HG03066 (cell line): ENCODE measurements around the gene BCL2L13.
"Not testable (repeated sequence)": the region's sequence is repeated elsewhere in the genome, so short reads cannot be mapped to it uniquely, and the experiment has no call there.

ENCODE experiments used
- ATAC-seq: cut with Tn5 transposase; IDR thresholded peaks from one replicate; pipeline ENCODE4 v1.9.1; 2021; ENCODE audit warnings: low read depth; ENCODE audit not compliant: unreplicated experiment

The BCL2L13 gene

DNA sequence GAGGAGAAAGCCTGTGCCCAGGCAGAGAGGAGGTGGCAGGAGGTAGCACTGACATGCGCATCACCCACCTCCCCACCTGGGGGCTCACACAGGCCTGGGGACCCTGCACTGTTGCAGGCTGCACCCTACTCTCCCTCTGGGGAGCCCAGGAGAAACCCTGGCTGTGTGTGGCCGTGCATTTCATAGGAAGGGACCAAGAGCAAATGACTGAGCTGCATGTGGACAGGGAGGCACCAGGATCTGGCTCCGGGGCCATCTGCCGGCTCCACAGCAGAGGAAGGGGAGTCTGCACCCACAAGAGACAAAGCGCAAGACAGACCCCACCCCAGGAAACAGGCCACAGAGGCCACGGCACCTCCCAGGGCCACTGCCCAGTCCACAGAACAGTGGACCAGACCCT, 113.0 kb downstream of the BCL2L13 start:
- no peak for ATAC-seq

DNA sequence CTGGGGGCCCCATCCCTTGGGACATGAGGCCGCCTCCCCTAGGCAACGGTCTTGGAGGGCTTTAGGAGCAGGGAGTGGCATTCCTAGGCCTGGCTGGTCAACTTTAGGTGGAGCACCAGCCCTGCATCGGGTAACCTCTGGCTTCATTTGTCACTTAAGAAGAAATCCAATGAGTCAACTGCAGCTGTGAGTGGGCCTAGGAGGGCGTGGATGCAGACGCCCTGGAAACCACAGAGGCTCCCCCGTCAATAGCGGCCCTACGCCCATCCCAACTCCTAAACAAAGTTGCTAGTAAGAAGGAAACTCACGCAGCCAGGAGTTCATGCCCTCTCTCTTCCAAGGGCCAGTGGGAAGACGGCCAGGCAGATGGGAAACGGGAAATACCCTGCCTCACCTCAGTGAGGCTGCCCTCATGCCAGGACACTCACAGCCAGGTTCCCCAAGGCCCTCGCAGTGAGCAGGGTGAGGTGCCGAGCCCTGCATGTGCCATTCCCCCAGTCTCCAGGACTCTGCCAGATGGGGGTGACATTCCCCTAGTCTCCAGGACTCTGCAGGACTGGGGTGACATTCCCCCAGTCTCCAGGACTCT, 114.9 kb downstream of the BCL2L13 start:
- no peak for ATAC-seq

DNA sequence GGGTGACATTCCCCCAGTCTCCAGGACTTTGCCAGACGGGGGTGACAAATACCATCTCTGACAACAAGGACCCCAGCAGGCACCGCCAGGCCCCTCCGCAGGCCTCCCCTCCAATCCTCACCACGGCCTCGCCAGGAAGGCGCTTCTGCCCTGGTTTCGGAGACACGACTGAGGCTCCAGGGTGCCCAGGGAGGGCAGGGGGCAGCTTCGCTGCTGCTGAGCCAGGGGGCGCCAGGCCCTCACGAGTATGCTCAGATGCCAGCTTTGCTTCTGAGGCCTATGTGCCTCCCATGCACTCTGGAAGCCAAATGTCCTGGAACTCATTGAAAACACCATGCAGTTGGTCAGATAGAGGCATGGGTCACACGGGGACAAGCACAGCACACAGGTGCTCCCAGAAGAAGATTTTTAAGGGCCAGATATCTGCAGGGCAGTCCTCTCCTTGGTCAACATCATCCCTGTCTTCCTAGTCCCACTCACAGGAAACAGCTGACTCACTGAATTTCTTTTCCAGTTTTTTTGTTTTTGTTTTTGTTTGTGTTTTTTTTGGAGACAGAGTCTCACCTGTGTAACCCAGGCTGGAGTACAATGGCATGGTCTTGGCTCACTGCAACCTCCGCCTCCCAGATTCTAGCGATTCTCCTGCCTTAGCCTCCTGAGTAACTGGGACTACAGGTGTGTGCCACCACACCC, 115.8 kb downstream of the BCL2L13 start:
- ATAC-seq: no peak

DNA sequence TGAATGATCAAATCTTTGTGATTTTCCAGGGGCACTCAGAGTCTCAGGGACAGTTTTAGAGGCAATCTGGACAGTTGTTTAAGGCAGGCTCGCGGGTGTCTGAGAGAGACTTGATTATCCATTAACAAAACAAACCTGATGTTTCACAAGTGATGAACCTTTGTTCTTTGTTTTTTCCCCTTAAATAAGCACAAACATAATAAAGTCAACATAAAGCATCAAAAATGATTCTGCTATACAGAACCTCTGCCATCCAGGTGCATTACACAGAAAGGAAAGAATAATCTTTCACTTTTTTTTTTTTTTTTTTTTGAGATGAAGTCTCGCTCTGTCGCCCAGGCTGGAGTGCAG, 122.6 kb downstream of the BCL2L13 start:
- ATAC-seq: no peak

DNA sequence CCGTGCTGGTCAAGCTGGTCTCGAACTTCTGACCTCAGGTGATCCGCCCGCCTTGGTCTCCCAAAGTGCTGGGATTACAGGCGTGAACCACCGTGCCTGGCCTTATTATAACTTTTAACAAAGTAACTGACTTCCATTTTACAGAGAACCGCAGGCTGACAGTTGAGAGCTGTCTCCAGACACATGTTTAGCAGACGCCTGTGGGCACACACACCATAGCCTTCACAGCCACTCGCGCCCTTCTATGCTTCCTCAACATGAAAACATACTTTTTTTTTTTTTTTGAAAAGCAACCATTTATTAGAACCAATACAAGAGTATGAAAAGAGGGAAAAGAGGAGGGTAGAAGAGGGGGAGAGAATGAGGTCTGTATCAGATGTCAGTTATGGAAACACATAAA, 124.9 kb downstream of the BCL2L13 start:
- ATAC-seq: not testable (repeated sequence)

DNA sequence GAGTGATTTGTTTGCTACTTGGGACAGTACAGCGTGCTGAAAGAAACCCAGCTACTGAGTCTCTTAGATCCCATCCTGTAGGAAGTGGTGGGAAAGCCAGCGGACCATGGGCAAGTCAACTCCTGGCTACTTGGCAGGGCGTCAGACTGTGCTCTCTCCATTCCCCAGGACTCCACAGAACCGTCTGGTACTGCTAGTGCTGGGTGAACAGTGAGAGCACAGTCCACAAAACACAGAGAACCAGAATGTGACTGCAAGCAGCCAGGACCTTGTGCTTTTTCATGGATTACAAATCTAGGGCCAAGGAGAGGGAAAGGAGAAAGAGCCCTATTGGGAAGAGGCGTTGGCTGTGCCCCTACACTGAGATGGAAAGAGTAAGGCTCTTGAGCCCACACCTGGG, 125.5 kb downstream of the BCL2L13 start:
- no peak for ATAC-seq

DNA sequence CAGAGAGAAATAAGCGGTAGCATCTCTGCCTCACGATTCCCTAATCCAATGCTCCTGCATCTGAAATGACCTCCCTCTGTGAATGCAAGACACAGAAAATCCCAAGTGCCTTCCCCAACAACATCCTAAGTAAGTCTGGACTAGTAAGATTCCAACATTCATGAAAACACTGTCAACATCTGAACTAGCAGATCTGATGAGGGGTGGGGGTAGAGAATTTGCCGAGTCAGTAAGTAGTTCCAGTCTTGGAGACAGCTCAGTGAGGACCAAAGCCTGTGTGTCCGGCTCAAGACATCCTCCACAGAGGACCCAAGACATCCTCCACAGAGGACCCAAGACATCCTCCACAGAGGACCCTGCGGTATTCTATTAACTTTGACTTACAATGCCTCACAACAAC, 126.3 kb downstream of the BCL2L13 start:
- not testable (repeated sequence) for ATAC-seq

DNA sequence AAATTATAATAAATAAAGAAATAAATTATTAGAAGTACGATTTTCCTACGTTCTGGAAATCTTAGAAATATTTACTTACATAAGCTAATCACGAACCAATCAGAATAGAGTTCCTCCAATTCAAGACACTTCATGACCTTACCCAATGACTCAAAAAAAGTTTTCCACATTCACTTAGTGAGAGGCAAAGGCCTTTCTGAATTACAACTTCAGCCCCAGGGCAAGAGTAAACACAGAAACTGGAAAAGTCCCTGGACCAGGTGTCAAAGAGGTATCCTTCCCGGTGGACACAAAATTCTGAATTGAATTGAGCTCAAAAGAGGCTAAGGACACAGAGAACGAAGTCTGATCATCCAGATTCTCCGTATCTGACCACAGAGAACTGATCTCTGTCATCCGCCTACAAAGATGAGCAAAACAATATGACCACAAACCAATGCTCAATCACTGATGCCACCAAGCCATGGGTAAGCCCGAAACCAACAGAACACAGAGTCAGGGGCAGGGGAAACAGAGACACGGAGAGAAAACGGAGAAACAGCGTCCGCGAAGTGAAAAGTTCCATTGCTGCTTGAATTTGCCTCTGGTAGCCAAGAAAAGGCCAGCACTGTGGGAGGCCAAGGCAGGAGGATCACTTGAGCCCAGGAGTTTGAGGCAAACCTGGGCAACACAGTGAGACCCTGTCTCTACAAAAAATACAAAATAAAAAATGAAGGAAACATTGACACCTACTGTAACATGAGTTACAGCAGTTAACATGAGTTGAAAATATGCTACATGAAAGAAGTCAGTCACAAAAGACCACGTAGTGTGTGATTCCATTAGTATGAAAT, 128.9 kb downstream of the BCL2L13 start:
- ATAC-seq: peak; percentile 61

DNA sequence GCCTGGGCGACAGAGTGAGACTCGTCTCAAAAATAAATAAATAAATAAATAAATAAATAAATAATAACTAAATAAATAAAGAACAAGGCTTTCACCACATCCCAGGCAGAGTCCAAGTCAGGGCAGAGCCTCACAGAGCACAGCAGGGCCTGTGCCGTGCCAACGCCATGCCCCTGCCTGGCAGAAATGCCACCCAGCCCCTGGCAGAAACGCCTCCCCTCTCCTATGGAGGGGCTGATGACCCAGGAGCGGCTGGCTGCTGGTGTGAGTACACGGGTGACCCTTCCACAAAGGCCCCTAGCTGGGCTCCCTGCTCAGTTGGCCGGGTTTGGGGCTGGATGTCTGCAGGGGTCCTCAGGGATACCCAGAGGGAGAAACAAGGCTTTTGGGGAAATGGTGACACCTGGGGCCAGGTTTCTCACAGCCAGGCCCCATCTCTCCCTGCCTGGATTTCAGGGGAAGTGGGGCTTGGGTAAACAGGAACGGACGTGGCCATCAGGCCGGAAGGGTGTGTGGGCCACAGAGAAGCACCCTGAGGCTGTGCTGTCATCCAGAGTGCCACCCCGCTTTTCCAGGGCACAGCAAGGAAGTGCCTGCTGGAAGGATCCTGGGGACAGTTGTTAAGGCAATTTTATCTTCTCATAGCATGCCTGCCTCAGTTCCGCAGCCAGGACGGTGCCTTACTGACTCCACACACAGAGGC, 130.6 kb downstream of the BCL2L13 start:
- no peak for ATAC-seq

DNA sequence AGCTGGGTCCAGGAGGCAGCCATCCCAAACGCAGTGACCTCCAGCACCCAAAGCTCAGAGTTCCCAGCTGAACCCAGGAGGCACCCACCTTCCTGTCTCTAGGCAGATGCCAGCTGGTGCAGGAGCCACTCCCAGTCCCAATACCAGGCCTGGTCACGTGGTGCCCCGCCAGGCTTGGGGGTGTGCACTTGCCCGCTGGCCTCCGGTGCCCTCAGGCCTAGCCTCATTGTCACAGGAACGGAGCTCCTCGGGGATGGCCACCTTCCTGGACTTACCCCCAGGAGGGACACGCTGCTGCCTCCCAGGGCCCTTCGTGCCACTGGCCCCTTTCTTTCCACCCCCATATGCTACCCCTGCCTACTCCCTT, 131.1 kb downstream of the BCL2L13 start:
- ATAC-seq: no peak

DNA sequence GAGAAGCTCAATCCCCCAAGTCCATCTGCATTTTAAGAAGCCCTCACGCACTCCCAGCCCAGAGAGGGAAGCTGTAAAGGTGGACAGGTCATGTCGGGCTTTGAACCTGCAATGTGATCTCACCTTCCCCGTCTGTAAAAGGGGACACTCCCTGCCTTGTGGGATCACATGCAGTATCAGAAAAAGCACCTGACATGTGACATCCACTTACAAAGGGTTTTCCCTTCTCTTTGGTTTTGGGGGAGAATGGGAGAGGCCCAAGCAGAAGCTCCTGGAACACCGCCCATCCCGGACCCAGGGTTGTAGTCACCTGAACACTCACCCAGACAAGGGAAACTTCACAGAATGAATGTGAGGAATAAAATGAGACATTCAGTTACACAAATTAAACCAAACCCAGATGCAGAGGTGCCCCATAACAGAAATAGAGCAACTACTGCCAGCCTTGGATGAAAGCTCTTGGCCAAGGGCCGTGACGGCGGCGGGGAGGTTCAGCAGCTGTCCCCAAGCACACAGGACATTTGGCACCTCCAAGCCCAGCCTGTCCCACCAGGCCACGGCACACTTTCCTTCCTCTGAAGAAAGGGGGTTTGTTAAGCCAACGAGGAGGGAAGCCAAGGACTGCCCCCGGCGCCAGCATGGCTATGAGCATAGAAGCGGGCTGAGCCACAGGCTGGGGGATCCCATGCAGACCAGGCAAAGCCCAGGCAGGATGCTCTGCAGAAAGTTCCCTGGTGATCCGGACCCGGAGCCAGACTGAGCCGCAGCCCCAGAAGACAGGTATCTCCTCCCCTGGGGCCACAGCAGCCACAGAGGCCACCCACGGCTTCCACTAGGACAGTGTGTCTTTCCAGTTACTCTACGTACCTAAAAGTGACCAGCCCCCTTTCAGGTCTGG, 131.9 kb downstream of the BCL2L13 start:
- ATAC-seq: no peak

DNA sequence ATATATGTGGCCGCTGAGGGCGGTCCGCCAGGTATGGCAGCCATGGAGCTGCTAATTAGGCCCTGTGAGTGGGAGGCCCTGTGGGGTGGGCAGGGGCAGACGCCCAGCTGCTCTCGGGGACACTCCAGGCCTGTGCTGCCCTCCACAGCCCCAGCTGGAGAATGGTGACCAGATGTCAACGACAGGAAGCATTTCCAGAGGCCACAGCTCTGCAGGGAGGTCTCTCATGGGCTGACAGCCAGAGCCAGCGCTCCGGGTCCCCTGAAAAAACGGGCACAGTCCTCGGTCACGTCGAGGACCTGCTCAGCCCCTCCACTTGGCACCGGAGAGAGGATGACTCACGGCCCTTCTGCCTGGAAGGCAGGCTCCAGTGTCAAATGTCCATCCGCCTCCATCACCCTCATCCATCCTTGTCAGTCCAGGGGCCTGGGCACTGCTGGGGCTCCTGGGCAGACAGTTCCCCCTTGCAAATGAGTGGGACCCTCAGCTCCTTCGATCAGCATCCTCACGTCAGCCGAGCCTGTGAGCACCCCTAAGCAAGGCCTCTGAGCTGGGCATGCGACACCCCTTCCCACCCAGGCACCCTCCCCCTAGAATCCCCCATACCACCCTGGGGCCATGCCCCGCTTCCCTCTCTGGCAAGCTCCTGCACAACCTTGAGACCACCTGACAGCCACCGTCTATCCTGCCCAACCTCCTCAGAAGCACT, 133.8 kb downstream of the BCL2L13 start:
- no peak for ATAC-seq

DNA sequence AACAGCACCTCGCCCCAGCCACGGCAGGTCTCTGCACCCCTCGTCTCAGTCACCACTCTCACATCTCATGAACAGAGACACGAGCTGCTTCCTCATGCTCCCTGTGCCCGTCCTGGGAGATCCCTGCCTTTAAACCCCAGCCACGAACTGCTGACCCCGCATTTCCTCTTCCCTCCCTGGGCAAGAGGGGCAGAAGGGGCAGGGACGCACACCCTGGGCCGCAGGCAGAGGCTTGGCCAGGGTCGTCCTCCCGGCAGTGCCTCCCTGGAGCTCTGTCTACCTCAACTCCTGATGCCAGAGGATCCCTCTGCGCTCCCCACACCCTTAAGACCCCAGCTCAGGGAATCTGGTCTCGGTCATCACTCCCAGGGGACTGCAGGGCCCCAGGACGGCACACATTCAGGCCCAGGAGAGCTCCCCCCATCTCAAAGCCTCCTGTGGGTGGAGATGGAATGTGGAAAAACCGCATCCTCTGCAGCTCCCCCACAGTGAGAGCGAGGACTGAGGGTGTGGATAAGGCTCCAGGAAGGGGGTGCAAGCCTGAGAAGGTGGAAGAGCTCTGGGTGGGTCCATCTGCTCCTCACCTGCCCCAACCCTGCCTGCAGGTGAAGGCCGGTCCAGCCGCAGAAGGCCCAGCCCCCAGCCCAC, 134.5 kb downstream of the BCL2L13 start:
- no peak for ATAC-seq

DNA sequence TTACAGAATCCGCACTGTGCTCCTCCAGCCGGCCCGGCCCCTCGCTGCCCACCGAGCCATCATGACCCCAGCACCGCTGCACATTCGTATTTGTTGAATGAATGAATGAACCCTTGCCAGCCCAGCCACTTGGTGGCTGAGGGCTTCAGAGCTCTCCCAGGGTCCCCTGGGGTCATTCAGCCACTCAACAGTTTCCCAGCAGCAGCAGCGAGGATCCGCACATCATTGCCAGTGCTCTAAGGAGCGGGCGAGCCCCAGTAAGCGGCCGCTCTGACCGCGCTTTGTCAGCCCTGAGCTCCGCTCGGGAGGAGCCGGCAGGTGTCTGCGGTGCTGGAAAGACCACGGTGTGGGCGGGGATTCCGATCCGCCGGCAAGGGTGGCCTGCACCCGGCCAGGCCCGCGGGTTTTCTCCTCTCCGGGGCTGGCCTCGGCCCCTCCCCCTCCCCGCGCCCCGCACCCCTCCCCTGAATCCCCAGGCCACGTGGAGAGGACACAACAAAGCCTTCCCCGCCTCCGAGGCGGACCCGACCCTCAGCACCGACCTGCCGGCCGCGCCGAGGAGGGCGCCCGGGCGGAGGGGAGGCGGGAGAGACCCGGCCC, 135.1 kb downstream of the BCL2L13 start:
- no peak for ATAC-seq

DNA sequence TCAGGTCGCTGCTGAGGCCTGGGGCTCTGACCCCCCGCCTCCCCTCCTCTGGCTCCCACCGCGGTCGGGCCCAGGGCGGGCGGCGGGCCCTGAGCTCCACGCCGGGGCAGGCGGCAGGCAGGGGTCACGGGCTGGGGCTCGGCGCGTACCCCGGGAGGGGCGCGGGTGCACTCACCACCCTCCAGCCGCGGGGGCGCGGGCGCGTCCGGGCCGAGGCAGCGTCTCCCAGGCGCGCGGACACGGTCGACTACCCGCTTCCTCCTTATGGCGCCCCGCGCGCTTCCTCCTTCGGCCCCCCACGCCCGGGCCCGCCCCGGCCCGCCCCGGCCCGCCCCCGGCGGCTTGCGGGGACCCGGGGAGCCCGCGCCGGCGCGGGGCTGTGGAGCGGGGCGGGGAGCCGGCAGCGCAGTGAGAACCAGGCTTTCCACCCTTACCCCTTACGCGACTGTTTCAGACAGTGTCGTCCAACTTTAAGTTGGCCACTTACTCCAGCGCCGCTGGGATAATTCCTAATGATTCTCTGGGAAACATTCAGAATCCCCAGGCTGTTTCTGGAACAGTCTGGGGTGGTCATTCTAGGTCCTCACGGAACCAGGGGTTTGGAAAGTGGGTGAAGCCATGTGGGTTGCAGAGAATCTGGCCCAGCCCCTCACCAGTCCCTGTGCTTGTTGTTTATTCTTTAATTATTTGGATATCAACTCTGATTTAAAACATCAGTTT, 135.8 kb downstream of the BCL2L13 start, which contains the start of gene BID:
Gene BID (minus strand): TSS at position 264 of the 720 bp plus-strand sequence. CDS start 24,353 bp downstream, outside the sequence.
- no peak for ATAC-seq

DNA sequence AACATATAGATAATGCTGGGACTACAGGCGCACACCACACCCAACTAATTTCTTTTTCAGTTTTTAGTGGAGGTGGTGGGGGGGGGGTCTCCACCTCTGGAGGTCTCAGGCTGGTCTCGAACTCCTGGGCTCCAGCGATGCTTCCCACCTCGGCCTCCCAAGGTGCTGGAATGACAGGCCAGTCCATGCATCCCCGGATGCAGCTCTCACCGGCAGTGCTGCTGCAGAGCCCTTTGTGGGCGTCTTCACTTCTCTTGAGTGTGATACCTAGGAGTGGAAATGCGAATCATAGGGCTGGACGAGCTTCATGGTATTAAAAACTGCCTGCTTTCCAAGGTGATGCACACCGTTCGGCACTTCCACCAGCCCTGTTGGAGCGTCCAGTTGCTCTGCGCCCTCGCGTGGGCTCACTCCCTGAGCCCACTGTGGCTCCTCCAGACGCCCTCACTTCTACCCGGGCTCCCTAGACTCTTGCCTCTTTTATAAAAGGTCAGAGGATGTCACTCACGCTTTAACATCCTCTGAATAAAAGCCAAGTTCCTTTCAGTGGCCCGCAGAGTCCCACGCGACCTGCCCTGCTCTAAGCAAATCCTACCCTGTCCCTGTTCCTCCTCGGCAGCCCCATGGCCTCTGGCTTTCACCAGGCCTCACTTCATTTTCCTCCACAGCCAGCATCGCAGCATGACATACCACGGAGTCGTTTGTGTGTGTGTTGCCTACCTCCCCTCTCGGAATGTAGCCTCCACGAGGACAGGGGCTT, 136.5 kb downstream of the BCL2L13 start:
- ATAC-seq: no peak

DNA sequence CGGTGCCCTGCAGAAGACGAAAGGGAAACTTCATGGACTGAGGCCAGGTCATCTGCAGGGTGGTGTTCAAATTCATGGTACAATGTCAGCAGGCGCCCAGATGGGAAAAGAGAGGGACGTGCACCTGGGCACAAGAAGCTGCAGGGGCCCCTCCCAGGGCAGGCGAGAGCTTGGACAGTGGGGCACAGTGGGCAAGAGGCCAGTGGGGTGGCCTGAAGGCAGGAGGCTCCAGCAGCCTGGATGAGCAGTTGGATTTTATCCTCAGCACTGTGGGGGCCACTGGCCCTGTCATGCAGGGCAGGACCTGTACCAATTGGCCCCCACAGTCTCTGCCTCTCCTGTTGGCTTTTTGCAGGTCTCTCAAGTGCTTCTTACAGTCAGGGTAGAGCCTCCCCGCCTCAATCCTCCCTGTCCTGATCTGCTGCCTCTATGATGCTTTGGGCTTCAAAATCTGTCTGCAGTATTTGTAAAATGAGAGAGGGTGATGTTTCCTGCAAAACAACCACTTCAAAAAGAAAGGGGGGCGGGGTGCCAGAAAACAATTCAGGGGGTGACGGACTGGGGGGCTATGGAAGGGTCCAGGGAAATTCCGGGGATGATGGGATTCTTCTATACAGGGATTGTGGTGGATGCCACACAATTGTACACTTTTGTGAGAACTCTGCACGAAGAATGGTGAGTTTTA, 137.4 kb downstream of the BCL2L13 start:
- ATAC-seq: no peak
